SK-N-SH (cell line): Measurements from ENCODE around the gene CT45A10.
"Not testable (repeated sequence)": the region's sequence is repeated elsewhere in the genome, so short reads cannot be mapped to it uniquely, and the experiment has no call there.

Experiments
- FOXJ3 ChIP-seq: sonication (generic); formaldehyde crosslinking; IDR thresholded peaks from 2 replicates; pipeline ENCODE4 v1.5.1; 2020; ENCODE audit warnings: mild to moderate bottlenecking, missing genetic modification reagents
- GATA2 ChIP-seq: sonication (generic); formaldehyde crosslinking; IDR thresholded peaks from 2 replicates; pipeline ENCODE4 v1.5.0; 2020; ENCODE audit warnings: mild to moderate bottlenecking, missing genetic modification reagents
- MXI1 ChIP-seq: IDR thresholded peaks from 2 replicates; pipeline ENCODE4 v1.6.1; 2012; ENCODE audit warnings: mild to moderate bottlenecking, low read depth, low read length, improper control_type of control experiment
- NFIC ChIP-seq: IDR thresholded peaks from 2 replicates; pipeline ENCODE4 v1.4.0; 2012; ENCODE audit warnings: borderline replicate concordance
- POLR2AphosphoS5 ChIP-seq: IDR thresholded peaks from 2 replicates; pipeline ENCODE4 v1.6.1; 2012; ENCODE audit warnings: low read depth, low read length
- YY1 ChIP-seq: IDR thresholded peaks from 2 replicates; pipeline ENCODE4 v1.4.0; 2012; ENCODE audit warnings: low read depth, mild to moderate bottlenecking
- TF ChIP-seq, protein P1 (sequence below): fragments of 200-600 bp; sonication (generic); IDR thresholded peaks from 2 replicates; pipeline ENCODE4 v1.6.1; 2017; ENCODE audit warnings: antibody characterized with exemption, mild to moderate bottlenecking, moderate library complexity

DNA sequence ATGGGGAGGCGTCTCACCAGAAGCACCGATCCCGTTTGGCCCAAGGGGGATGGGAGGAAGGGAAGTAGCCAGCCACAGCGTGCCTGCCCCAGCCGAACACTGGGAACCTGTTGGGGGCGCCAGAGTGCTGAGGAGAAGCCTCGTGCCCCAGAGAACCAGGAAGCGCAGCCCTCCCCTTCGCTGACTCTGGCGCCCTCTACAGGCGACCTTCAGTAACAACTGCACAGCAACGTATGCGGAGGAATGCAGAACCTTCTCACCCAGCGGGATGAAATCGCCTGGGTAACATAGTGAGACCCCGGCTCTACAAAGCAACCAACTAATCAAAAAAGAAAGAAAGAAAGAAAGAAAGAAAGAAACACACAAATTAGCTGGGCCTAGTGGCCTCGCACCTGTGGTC is 21.5 kb downstream of the CT45A10 start, which contains the start of gene CT45A9:
- not testable (repeated sequence) for TF ChIP-seq NFIC; GATA2; FOXJ3 (CRISPR knock-in tag); MXI1; POLR2AphosphoS5; YY1
- TF ChIP-seq, protein P1, sequence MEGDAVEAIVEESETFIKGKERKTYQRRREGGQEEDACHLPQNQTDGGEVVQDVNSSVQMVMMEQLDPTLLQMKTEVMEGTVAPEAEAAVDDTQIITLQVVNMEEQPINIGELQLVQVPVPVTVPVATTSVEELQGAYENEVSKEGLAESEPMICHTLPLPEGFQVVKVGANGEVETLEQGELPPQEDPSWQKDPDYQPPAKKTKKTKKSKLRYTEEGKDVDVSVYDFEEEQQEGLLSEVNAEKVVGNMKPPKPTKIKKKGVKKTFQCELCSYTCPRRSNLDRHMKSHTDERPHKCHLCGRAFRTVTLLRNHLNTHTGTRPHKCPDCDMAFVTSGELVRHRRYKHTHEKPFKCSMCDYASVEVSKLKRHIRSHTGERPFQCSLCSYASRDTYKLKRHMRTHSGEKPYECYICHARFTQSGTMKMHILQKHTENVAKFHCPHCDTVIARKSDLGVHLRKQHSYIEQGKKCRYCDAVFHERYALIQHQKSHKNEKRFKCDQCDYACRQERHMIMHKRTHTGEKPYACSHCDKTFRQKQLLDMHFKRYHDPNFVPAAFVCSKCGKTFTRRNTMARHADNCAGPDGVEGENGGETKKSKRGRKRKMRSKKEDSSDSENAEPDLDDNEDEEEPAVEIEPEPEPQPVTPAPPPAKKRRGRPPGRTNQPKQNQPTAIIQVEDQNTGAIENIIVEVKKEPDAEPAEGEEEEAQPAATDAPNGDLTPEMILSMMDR: not testable (repeated sequence)
